Measurements from ENCODE around the gene CADPS. TPM values are rescaled to one million over a fixed set of nuclear protein-coding genes. Genes with fewer than 3 reads are reported as not detected.

The CADPS gene
- total and polyA plus RNA-seq, 8 donors: 16.1 to 112 (median 26.0) TPM

DNA sequence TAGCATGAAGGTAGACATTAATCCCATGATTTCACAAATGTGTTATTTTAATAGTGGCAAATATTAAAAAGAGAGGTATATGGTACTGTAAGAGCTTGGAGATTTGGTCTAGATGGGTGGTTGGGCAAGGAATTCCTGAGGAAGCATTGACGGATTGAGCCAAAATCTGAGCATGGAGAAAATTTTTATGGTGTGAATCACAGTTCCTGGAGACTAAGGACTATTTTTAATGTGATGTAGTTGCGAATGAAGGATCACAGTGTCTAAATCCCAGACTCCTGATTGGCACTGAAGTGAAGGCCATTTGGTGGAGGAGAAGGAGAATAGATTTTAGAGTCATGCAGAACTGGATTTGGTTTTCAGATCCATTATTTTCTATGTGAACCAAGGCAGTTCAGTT lies 313.2 kb downstream of the CADPS start:
- DNase-seq (no peak), FAIRE-seq (no peak), ATAC-seq (no peak)
- WGBS, 2 donors: 58 to 65% methylated on average over 2 of the region's 2 CpGs
- Histone ChIP-seq H3K27ac (no peak overlapping the region), H3K4me3 (no peak overlapping the region), H3K27me3 (no peaks in the 10 kb centered on the region), H3K4me1 (no peaks in the 10 kb centered on the region), H3K36me3 (no peaks in the 10 kb centered on the region), H3K9me3 (no peaks in the 10 kb centered on the region)
- intact Hi-C loops (cut with DNase I): loop anchor here in 1 of 3 donors (10.0 kb wide), 1 partner anchor 237 kb away; no protein-coding TSS in a partner anchor
- no peak for TF ChIP-seq CTCF (IDR thresholded peaks at IDR 0.05)

DNA sequence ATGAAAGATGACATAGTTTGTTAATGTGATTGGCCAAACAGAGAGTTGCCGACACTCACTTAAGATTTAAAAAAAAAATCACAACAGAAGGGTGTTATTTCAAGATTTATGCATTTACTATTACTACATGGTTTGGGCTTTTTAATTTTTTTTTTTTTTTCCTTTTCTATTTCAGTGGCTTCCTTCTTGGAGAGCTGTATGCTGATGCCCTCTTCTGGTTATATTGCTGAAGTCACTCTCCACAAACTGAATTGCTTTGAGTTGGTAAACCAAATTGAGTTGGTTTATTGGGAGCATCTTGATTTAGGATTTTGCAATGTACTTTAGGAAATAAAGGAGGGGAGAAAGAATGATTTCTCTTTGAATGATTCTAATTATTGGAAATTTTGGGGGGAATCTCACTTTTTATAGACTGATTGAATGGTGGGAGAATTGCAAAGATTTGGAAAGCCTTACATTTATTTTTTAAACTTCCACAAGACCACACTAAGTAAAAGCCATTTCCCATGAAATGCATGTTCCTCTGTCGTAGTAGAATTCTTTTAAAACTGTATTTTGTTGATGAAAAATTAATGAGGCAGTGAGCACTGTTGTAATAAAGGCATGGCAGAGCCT lies 315.3 kb downstream of the CADPS start:
- no peak overlapping the region for H3K27ac ChIP-seq
- intact Hi-C loops (cut with DNase I): loop anchor here in 1 of 3 donors (10.0 kb wide), 1 partner anchor 235 kb away; no protein-coding TSS in a partner anchor
- FAIRE-seq: no peak
- ATAC-seq: peak in 3 of 4 donors; percentile 40 to 56 (median 55)
- 16 to 18% methylated on average over 2 of the region's 2 CpGs for WGBS, 2 donors
- H3K36me3 ChIP-seq: no peaks in the 10 kb centered on the region
- no peak for DNase-seq
- no peaks in the 10 kb centered on the region for H3K27me3 ChIP-seq
- H3K9me3 ChIP-seq: no peaks in the 10 kb centered on the region
- no peaks in the 10 kb centered on the region for H3K4me1 ChIP-seq
- no peak overlapping the region for H3K4me3 ChIP-seq
- peak in 2 of 4 donors; percentile 17 to 28 for TF ChIP-seq CTCF (IDR thresholded peaks at IDR 0.05)

- H3K9me3 ChIP-seq: no peaks in the 10 kb centered on the region
- H3K27me3 ChIP-seq: no peaks in the 10 kb centered on the region
- FAIRE-seq: no peak
- WGBS, 2 donors: 37 to 50% methylated on average over 8 of the region's 8 CpGs
- TF ChIP-seq CTCF (IDR thresholded peaks at IDR 0.05): peak in 1 of 4 donors; percentile 9
- no peaks in the 10 kb centered on the region for H3K4me1 ChIP-seq
- no peak for DNase-seq
- H3K4me3 ChIP-seq: no peak overlapping the region
- intact Hi-C loops (cut with DNase I): no loop called here
- H3K36me3 ChIP-seq: no peaks in the 10 kb centered on the region
- no peak overlapping the region for H3K27ac ChIP-seq
- ATAC-seq: peak in 1 of 4 donors; percentile 20
These were observed 316.6 kb downstream of the CADPS start for GRCh38 chr3:62558549-62559112.

GRCh38 chr3:62557983-62558382 lies 317.2 kb downstream of the CADPS start:
- DNase-seq (peak in 1 of 6 donors; percentile 27), ATAC-seq (no peak), FAIRE-seq (no peak)
- Histone ChIP-seq H3K27me3 (no peaks in the 10 kb centered on the region), H3K27ac (no peak overlapping the region), H3K4me3 (no peak overlapping the region), H3K4me1 (no peaks in the 10 kb centered on the region), H3K36me3 (no peaks in the 10 kb centered on the region), H3K9me3 (no peaks in the 10 kb centered on the region)
- WGBS, 2 donors: 69 to 73% methylated on average over 5 of the region's 5 CpGs
- TF ChIP-seq CTCF (IDR thresholded peaks at IDR 0.05): no peak
- intact Hi-C loops (cut with DNase I): no loop called here

DNA sequence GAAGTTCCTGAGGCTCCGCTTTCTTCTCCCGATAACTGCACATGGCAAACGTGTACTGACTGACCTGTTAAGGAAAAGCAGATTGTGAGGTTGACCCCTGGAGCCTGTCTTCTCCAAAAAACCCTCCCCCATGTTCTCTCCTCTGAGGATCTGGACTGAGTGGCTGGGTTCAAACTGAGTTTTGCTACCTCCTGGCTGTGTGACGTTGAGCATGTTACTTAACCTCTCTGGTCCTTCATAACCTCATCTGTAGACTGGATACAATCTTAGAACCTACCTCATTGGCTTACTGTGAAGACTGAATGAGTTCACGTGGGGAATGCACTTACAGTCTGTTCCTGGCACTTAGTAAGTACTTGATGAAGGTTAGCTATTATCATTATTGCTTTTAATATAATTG lies 317.8 kb downstream of the CADPS start:
- WGBS, 2 donors: 67 to 68% methylated on average over 5 of the region's 5 CpGs
- Histone ChIP-seq H3K9me3 (no peaks in the 10 kb centered on the region), H3K27ac (no peak overlapping the region), H3K4me3 (no peak overlapping the region), H3K4me1 (no peaks in the 10 kb centered on the region), H3K36me3 (no peaks in the 10 kb centered on the region), H3K27me3 (no peaks in the 10 kb centered on the region)
- FAIRE-seq (no peak), ATAC-seq (no peak), DNase-seq (no peak)
- no peak for TF ChIP-seq CTCF (IDR thresholded peaks at IDR 0.05)
- intact Hi-C loops (cut with DNase I): no loop called here
